Adrenal gland (tissue), 12 donors: ENCODE data around the gene SLIT3. TPM values are rescaled to one million over a fixed set of nuclear protein-coding genes. Genes with fewer than 3 reads are reported as not detected.

ENCODE experiments used
- DNase-seq, 7 donors: peaks; one replicate each; pipeline ENCODE4 v3.0.0-alpha.2; 2019 to 2020
- H3K27ac ChIP-seq, 5 donors: fragments of 200-600 bp; sonication (generic) in 4 of 5; 1 replicate in 3 of 5; 2 replicates in 2 of 5; pipeline versions ENCODE4 v1.5.1 to v1.8.0; 2016 to 2020; ENCODE audit warnings: mild to moderate bottlenecking in 1 of 5
- H3K27me3 ChIP-seq: fragments of 200-600 bp; 2 replicates; pipeline ENCODE4 v1.8.0; 2021
- H3K36me3 ChIP-seq, 2 donors: fragments of 200-600 bp; replicated peaks in 1 of 2; 1 replicate in 1 of 2; 2 replicates in 1 of 2; pipeline versions ENCODE4 v1.5.1 to v1.8.0; 2018 to 2022
- H3K4me1 ChIP-seq, 2 donors: fragments of 200-600 bp; replicated peaks in 1 of 2; 1 replicate in 1 of 2; 2 replicates in 1 of 2; pipeline versions ENCODE4 v1.5.1 to v1.8.0; 2018 to 2021
- H3K4me3 ChIP-seq, 4 donors: fragments of 200-600 bp; sonication (generic) in 3 of 4; one replicate each; pipeline ENCODE4 v1.5.1; 2016 to 2018
- H3K9me3 ChIP-seq, 3 donors: fragments of 200-600 bp; sonication (generic) in 1 of 3; replicated peaks in 1 of 3; 1 replicate in 2 of 3; 2 replicates in 1 of 3; pipeline versions ENCODE4 v1.5.1 to v1.8.0; 2016 to 2021
- POLR2A ChIP-seq, 2 donors: fragments of 450-650 bp; IDR thresholded peaks; one replicate each; pipeline ENCODE4 v1.6.1; 2017; ENCODE audit warnings: antibody characterized with exemption in 2 of 2, mild to moderate bottlenecking in 2 of 2, moderate library complexity in 1 of 2
- WGBS, 4 donors: extraction: QIAGEN DNeasy Blood & Tissue Kit in 2 of 4; methylation state at CpG; one replicate each; pipeline versions ENCODE4 v1.1.5 to v1.1.7; 2013 to 2017; 5-methylcytosine and 5-hydroxymethylcytosine counted together
- intact Hi-C, 2 donors: fragments of 100-400 bp; cut with DNase I; formaldehyde crosslinking; loops; one replicate each; pipeline versions ENCODE4 v1.14.1 to v1.15.0; 2022 to 2023
- polyA plus RNA-seq, 3 donors: library from polyadenylated mRNA; stranded (reverse); fragments of 200-250 nt in 2 of 3; fragments of 350-450 nt in 1 of 3; fragmentation: Illumina TruSeq in 1 of 3; extraction: RNeasy Lipid Tissue Mini Kit (QIAGEN cat#74804) in 1 of 3; gene quantifications; one replicate each; pipeline ENCODE4 v1.2.3, GENCODE V29; 2013 to 2014
- total RNA-seq, 9 donors: library from RNA; depleted of rRNA in 4 of 9; stranded (reverse); fragments of >200 nt in 4 of 9; fragments of 120-200 nt in 1 of 9; fragmentation: NEBNext Ultra II Directional in 1 of 9; extraction: Animal tissue kit (Norgen Biotek cat#: 25700) in 1 of 9; gene quantifications; one replicate each; pipeline versions ENCODE4 v1.1.0 to v1.2.4, GENCODE V29; 2013 to 2023
- TF ChIP-seq, protein P1 (sequence below), 6 experiments: fragments of 450-650 bp in 4 of 6; fragments of 200-600 bp in 2 of 6; sonication (generic) in 1 of 6; IDR thresholded peaks; 1 replicate in 5 of 6; 2 replicates in 1 of 6; pipeline versions ENCODE4 v1.5.1 to v1.8.0; 2016 to 2021; ENCODE audit warnings: antibody characterized with exemption in 6 of 6, mild to moderate bottlenecking in 2 of 6, moderate library complexity in 1 of 6
- donor health status: healthy with polysubstance abuse.
- donor health status: Bipolar disorder and iron deficiency.
- donor health status: DM: yes; HTN: yes; CAD: no.
- donor health status: DM: no; HTN: no; CAD: no.
- donor health status: DM: no; HTN: no; CAD: no.
- donor health status: DM: yes; HTN: yes; CAD: no.

SLIT3 gene
- total and polyA plus RNA-seq, 12 donors = 10.0 to 94.1 (median 32.8) TPM

DNA sequence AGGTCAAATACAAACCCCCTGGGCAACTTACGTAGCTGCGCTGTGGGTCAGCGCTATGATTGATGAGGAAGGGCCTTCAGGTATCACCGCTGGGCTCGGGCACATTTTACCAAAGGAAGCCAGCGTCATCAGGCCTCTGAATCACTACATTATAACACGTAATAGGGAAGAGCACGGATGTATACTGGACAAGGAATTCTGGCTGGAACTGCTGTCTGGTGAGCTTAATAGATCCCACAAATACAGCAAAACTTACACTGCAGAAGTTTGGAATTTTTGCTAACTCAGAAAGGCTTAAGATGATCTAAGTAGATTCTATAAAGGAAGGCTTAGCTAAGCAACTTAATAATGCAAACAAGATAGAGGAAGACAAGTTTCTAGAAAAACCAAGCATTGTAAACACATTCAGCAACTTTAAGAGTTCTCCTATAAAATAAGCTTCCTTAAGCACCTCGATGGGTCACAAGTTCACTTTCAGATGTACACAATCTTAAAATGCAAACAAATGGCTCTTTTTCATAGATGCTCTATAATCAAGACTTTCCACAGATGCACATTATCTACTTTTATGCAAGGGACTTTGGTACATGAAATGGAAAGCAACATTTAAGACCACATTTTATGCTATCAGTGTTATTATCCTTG is 361.7 kb downstream of the SLIT3 start:
- intact Hi-C loops = no loop called here
- H3K27me3 ChIP-seq = no peaks in the 10 kb centered on the region
- no peaks in the 10 kb centered on the region for H3K4me1 ChIP-seq
- 86 to 90% (median 87%) methylated on average over 9 of the region's 9 CpGs for WGBS, 4 donors
- no peak for TF ChIP-seq POLR2A (IDR thresholded peaks at IDR 0.05)
- TF ChIP-seq, protein P1, sequence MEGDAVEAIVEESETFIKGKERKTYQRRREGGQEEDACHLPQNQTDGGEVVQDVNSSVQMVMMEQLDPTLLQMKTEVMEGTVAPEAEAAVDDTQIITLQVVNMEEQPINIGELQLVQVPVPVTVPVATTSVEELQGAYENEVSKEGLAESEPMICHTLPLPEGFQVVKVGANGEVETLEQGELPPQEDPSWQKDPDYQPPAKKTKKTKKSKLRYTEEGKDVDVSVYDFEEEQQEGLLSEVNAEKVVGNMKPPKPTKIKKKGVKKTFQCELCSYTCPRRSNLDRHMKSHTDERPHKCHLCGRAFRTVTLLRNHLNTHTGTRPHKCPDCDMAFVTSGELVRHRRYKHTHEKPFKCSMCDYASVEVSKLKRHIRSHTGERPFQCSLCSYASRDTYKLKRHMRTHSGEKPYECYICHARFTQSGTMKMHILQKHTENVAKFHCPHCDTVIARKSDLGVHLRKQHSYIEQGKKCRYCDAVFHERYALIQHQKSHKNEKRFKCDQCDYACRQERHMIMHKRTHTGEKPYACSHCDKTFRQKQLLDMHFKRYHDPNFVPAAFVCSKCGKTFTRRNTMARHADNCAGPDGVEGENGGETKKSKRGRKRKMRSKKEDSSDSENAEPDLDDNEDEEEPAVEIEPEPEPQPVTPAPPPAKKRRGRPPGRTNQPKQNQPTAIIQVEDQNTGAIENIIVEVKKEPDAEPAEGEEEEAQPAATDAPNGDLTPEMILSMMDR (IDR thresholded peaks at IDR 0.05) = no peak
- no peaks in the 10 kb centered on the region for H3K9me3 ChIP-seq
- no peak overlapping the region for H3K4me3 ChIP-seq
- DNase-seq = no peak
- no peaks in the 10 kb centered on the region for H3K36me3 ChIP-seq
- H3K27ac ChIP-seq = no peak overlapping the region

DNA sequence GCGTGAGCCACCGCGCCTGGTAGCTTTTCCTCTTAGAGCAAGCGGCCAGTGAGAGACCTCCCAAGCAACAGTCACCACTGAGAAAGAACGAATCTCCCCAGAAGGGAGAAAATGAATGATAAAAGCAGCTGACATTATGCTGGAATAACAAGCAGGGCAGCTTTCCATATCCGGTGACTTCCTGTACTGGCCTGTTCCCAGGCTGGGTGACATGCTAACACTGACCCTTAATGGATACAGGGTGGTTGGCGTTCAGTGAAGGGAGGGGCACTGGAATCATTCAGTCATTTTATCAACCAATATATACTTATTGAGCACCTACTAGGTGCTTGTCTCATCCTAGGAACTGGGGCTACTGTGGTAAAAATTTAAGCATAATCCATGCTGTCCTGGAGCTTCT is 364.4 kb downstream of the SLIT3 start:
- Histone ChIP-seq H3K27ac (no peak overlapping the region), H3K36me3 (no peaks in the 10 kb centered on the region), H3K27me3 (no peaks in the 10 kb centered on the region), H3K4me3 (no peak overlapping the region), H3K4me1 (no peaks in the 10 kb centered on the region), H3K9me3 (no peaks in the 10 kb centered on the region)
- no peak for DNase-seq
- no peak for TF ChIP-seq POLR2A (IDR thresholded peaks at IDR 0.05)
- TF ChIP-seq, protein P1 (IDR thresholded peaks at IDR 0.05) = no peak
- intact Hi-C loops = no loop called here
- WGBS, 4 donors = 78 to 86% (median 81%) methylated on average over 7 of the region's 7 CpGs

- no peak for TF ChIP-seq POLR2A (IDR thresholded peaks at IDR 0.05)
- TF ChIP-seq, protein P1 (IDR thresholded peaks at IDR 0.05) = no peak
- intact Hi-C loops = no loop called here
- H3K27ac ChIP-seq = no peak overlapping the region
- DNase-seq = no peak
- no peak overlapping the region for H3K4me3 ChIP-seq
- no peaks in the 10 kb centered on the region for H3K36me3 ChIP-seq
- H3K9me3 ChIP-seq = no peaks in the 10 kb centered on the region
- no peaks in the 10 kb centered on the region for H3K4me1 ChIP-seq
- 89 to 96% (median 94%) methylated on average over 2 of the region's 2 CpGs for WGBS, 4 donors
- H3K27me3 ChIP-seq = no peaks in the 10 kb centered on the region
These were observed 365.8 kb downstream of the SLIT3 start for GRCh38 chr5:168935183-168935582.

DNA sequence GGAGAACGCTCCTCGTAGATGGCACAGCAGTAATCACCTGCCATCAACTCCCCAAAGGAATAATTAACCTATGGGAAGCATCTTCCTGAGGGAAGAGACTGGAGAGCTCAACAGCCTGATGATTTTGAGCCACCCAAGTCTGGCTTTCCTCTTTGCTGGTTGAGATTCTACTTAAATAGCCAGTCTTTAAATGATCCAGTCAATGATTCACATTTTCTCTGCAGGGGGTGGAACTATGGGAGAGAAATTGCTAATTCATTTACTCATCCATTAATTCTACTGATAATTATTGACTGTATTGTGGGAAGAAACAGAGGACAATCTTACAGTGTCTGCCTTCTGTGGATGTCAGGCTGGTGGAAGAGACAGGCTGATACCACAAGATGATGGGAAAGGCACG is 366.8 kb downstream of the SLIT3 start:
- Histone ChIP-seq H3K27ac (no peak overlapping the region), H3K4me3 (no peak overlapping the region), H3K27me3 (no peaks in the 10 kb centered on the region), H3K4me1 (no peaks in the 10 kb centered on the region), H3K36me3 (no peaks in the 10 kb centered on the region), H3K9me3 (no peaks in the 10 kb centered on the region)
- intact Hi-C loops = no loop called here
- WGBS, 4 donors = 83 to 91% (median 91%) methylated on average over 3 of the region's 3 CpGs
- DNase-seq = no peak
- TF ChIP-seq, protein P1 (IDR thresholded peaks at IDR 0.05) = no peak
- no peak for TF ChIP-seq POLR2A (IDR thresholded peaks at IDR 0.05)
